ENCODE data around the gene KDM6B. TPM values are rescaled to one million over a fixed set of nuclear protein-coding genes. Genes with fewer than 3 reads are reported as not detected.

KDM6B gene
- total RNA-seq, 2 donors from 2014 or later: 53.3 to 60.3 TPM

DNA sequence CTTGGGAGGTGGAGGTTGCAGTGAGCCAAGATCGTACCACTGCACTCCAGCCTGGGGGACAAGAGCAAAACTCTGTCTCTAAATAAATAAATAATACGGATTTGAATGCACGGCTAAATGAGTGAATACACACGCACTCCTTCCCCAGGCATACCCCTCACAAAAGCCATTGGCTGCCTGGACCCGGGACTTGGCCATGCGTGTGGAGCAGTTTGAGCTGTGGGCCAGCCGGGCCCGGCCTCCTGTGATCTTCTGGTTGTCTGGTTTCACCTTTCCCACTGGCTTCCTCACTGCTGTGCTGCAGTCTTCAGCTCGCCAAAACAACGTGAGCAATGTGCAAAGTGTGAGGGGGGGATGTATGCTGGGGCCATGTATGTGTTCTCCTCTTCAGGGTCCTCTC, 1.6 kb upstream of the KDM6B start:
- Histone ChIP-seq H3K9me3 (ENCODE audit: control insufficient read depth, low read length) (no peaks in the 10 kb centered on the region), H3K4me3 (ENCODE audit: low read length) (no peak overlapping the region), H3K9ac (ENCODE audit: extremely low read depth, low read length, poor library complexity, severe bottlenecking) (no peak overlapping the region), H3K4me1 (ENCODE audit: control insufficient read depth, insufficient read depth, low read length) (no peaks in the 10 kb centered on the region), H3K36me3 (ENCODE audit: control insufficient read depth, insufficient read depth, low read length) (no peaks in the 10 kb centered on the region), H3K27me3 (ENCODE audit: control insufficient read depth, insufficient read depth, low read length, poor library complexity, severe bottlenecking) (peaks cover 37% of the 10 kb centered on the region), H3K27ac (ENCODE audit: low read depth, low read length) (no peak overlapping the region)
- Mint-ChIP-seq H3K9me3 (no peaks in the 10 kb centered on the region), H3K4me3 (no peak overlapping the region), H3K4me1 (peaks cover 14% of the 10 kb centered on the region), H3K27ac (no peak overlapping the region), H3K36me3 (ENCODE audit: low read depth) (no peaks in the 10 kb centered on the region), H3K27me3 (ENCODE audit: insufficient read depth) (peaks cover 55% of the 10 kb centered on the region)
- TF ChIP-seq, protein P1, sequence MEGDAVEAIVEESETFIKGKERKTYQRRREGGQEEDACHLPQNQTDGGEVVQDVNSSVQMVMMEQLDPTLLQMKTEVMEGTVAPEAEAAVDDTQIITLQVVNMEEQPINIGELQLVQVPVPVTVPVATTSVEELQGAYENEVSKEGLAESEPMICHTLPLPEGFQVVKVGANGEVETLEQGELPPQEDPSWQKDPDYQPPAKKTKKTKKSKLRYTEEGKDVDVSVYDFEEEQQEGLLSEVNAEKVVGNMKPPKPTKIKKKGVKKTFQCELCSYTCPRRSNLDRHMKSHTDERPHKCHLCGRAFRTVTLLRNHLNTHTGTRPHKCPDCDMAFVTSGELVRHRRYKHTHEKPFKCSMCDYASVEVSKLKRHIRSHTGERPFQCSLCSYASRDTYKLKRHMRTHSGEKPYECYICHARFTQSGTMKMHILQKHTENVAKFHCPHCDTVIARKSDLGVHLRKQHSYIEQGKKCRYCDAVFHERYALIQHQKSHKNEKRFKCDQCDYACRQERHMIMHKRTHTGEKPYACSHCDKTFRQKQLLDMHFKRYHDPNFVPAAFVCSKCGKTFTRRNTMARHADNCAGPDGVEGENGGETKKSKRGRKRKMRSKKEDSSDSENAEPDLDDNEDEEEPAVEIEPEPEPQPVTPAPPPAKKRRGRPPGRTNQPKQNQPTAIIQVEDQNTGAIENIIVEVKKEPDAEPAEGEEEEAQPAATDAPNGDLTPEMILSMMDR (conservative IDR thresholded peaks at IDR 0.05): no peak
- peak; percentile 43 for DNase-seq
- 90 to 96% methylated on average over 6 to 10 of the region's 10 CpGs for WGBS, 2 experiments (ENCODE audit: insufficient coverage in 1 of 2, insufficient read length in 1 of 2)

DNA sequence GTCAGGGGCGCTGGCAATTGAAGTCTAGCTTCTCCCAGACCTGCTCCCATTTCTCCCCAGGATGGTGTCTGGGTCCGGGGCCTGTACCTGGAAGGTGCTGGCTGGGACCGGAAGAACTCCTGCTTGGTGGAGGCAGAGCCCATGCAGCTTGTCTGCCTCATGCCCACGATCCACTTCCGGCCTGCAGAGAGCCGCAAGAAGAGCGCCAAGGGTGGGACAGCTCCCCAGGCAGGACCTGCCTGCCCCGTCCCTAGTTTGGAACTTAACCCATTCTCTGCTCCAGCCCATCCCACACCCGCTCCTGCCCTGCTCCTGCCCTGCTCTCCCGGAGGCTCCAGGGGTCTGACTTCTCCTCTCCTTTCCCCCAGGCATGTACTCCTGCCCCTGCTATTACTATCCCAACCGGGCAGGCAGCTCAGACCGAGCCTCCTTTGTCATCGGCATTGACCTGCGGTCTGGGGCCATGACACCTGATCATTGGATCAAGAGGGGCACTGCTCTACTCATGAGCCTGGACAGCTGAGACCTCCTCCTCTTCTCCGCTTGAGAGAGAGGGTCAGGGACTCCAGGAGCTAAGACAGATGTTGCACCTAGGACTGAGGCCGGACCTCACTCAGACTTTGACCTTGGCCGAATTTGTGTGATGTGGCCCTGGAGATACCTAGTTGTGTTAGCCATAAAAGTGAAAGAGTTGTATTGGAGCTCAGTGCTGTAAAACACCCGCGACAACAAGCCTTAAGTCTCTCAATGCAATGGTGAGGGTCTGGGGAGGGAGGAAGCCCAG, 814 bp upstream of the KDM6B start:
- Mint-ChIP-seq H3K27ac (peak overlapping the region; percentile 75), H3K36me3 (ENCODE audit: low read depth) (no peaks in the 10 kb centered on the region), H3K27me3 (ENCODE audit: insufficient read depth) (peaks cover 51% of the 10 kb centered on the region), H3K4me3 (peak overlapping the region; percentile 93), H3K4me1 (peaks cover 18% of the 10 kb centered on the region), H3K9me3 (no peaks in the 10 kb centered on the region)
- H3K4me3 ChIP-seq (ENCODE audit: low read length): peak overlapping the region; percentile 85
- no peak overlapping the region for H3K9ac ChIP-seq (ENCODE audit: extremely low read depth, low read length, poor library complexity, severe bottlenecking)
- no peak overlapping the region for H3K27ac ChIP-seq (ENCODE audit: low read depth, low read length)
- TF ChIP-seq, protein P1 (conservative IDR thresholded peaks at IDR 0.05): no peak
- no peaks in the 10 kb centered on the region for H3K4me1 ChIP-seq (ENCODE audit: control insufficient read depth, insufficient read depth, low read length)
- 65 to 69% methylated on average over 12 to 19 of the region's 19 CpGs for WGBS, 2 experiments (ENCODE audit: insufficient coverage in 1 of 2, insufficient read length in 1 of 2)
- H3K27me3 ChIP-seq (ENCODE audit: control insufficient read depth, insufficient read depth, low read length, poor library complexity, severe bottlenecking): peaks cover 31% of the 10 kb centered on the region
- DNase-seq: no peak
- H3K36me3 ChIP-seq (ENCODE audit: control insufficient read depth, insufficient read depth, low read length): no peaks in the 10 kb centered on the region
- no peaks in the 10 kb centered on the region for H3K9me3 ChIP-seq (ENCODE audit: control insufficient read depth, low read length)

DNA sequence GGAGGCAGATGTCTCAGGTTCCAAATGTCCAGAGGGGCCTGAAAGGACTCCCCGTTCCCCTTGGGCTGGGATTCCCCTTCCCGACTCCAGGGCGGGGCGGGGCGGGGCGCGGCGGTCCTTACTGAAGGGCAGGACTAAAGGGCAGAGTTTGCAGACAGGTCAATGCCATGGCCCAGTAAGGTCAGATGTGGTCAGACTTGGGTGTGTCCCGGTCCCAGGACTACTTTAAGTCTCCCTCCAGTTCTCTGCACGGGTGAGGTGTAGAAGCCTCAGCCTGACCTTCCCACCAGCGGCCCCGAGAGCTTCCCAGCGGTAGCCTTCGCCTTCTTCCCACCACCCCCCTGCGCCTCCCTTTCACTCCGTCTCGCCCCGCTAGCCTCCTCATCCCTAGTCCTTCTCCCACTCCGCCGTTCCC, 532 bp downstream of the KDM6B start:
- H3K9ac ChIP-seq (ENCODE audit: extremely low read depth, low read length, poor library complexity, severe bottlenecking): peak overlapping the region; percentile 97
- TF ChIP-seq, protein P1 (conservative IDR thresholded peaks at IDR 0.05): no peak
- H3K27me3 Mint-ChIP-seq (ENCODE audit: insufficient read depth): peaks cover 42% of the 10 kb centered on the region
- no peak for DNase-seq
- no peaks in the 10 kb centered on the region for H3K36me3 ChIP-seq (ENCODE audit: control insufficient read depth, insufficient read depth, low read length)
- peak overlapping the region; percentile 85 for H3K4me3 ChIP-seq (ENCODE audit: low read length)
- H3K9me3 ChIP-seq (ENCODE audit: control insufficient read depth, low read length): no peaks in the 10 kb centered on the region
- peak overlapping the region; percentile 93 for H3K4me3 Mint-ChIP-seq
- H3K27ac Mint-ChIP-seq: peak overlapping the region; percentile 99
- H3K4me1 ChIP-seq (ENCODE audit: control insufficient read depth, insufficient read depth, low read length): peaks cover 5% of the 10 kb centered on the region
- H3K9me3 Mint-ChIP-seq: no peaks in the 10 kb centered on the region
- peaks cover 30% of the 10 kb centered on the region for H3K4me1 Mint-ChIP-seq
- peaks cover 31% of the 10 kb centered on the region for H3K27me3 ChIP-seq (ENCODE audit: control insufficient read depth, insufficient read depth, low read length, poor library complexity, severe bottlenecking)
- peak overlapping the region; percentile 97 for H3K27ac ChIP-seq (ENCODE audit: low read depth, low read length)
- no peaks in the 10 kb centered on the region for H3K36me3 Mint-ChIP-seq (ENCODE audit: low read depth)
- 0 to 1% methylated on average over 4 to 20 of the region's 20 CpGs for WGBS, 2 experiments (ENCODE audit: insufficient coverage in 1 of 2, insufficient read length in 1 of 2)

All from endodermal cell (in vitro differentiated cells).